Sciatic nerve (tissue), 2 donors: Measurements from ENCODE around the gene NKX1-1. TPM values are rescaled to one million over a fixed set of nuclear protein-coding genes. Genes with fewer than 3 reads are reported as not detected.
"Not testable (repeated sequence)": the region's sequence is repeated elsewhere in the genome, so short reads cannot be mapped to it uniquely, and the experiment has no call there.

Experiments used
- ATAC-seq: fragments of 200-7000 bp; cut with Tn5 transposase; one replicate; pipeline ENCODE4 v1.9.1; 2020; ENCODE audit warnings: mild to moderate bottlenecking, moderate library complexity
- DNase-seq: peaks from one replicate; pipeline ENCODE4 v3.0.0-alpha.2; 2020; ENCODE audit warnings: low spot score
- intact Hi-C: fragments of 100-400 bp; cut with DNase I; formaldehyde crosslinking; loops from one replicate; pipeline ENCODE4 v1.14.2; 2022
- total RNA-seq: library from RNA; stranded (reverse); fragmentation: NEBNext Ultra II Directional; extraction: Animal tissue kit (Norgen Biotek cat#: 25700); gene quantifications from one replicate; pipeline ENCODE4 v1.2.1, GENCODE V29; 2021
- donor health status: DM: no; HTN: no; CAD: no.
- donor health status: DM: no; HTN: no; CAD: no.

NKX1-1 gene
- total RNA-seq, 1 donor from 2014 or later: not detected

- peak; percentile 50 for DNase-seq
- no peak for ATAC-seq
- intact Hi-C loops: no loop called here
Observed at GRCh38 chr4:1378559-1379231, 27.5 kb downstream of the NKX1-1 start.

- intact Hi-C loops: no loop called here
- peak; percentile 6 for ATAC-seq
- peak; percentile 51 for DNase-seq
Observed at GRCh38 chr4:1377606-1378261, 28.5 kb downstream of the NKX1-1 start.

- DNase-seq (peak; percentile 49), ATAC-seq (no peak)
- intact Hi-C loops: no loop called here
Observed at GRCh38 chr4:1376841-1377605, 29.2 kb downstream of the NKX1-1 start.

GRCh38 chr4:1376391-1376840 lies 29.8 kb downstream of the NKX1-1 start:
- intact Hi-C loops: no loop called here
- ATAC-seq: no peak
- DNase-seq: no peak

GRCh38 chr4:1375761-1376322 lies 30.4 kb downstream of the NKX1-1 start:
- ATAC-seq (no peak), DNase-seq (peak; percentile 49)
- intact Hi-C loops: no loop called here

- DNase-seq: peak; percentile 52
- intact Hi-C loops: no loop called here
- no peak for ATAC-seq
Observed at GRCh38 chr4:1375051-1375721, 31.1 kb downstream of the NKX1-1 start.

DNA sequence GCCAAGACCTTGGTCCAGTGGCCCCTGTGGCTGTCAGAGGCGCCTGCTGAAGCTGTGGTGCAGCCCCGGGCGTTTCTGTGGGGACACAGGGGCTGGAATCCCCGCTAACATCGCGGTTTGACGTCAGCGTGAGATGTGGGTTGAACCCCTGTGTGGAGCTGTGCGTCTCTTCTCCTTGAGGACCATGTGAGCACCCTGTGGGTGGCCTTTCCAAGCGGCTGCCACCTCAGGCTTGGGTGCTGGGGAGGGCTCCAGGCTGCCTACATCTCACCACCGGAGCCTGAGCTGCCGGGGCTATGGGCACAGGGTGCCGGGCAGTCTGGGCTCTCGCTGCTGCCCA lies 31.6 kb downstream of the NKX1-1 start:
- ATAC-seq (no peak), DNase-seq (peak; percentile 38)
- intact Hi-C loops: no loop called here

- peak; percentile 52 for DNase-seq
Observed at GRCh38 chr4:1373892-1374705, 32.1 kb downstream of the NKX1-1 start.

GRCh38 chr4:1372576-1372975 lies 33.7 kb downstream of the NKX1-1 start:
- ATAC-seq, intact Hi-C loops, DNase-seq: not testable (repeated sequence)

More at GRCh38 chr4:1373892-1374705, 32.1 kb downstream of the NKX1-1 start:
- intact Hi-C loops: no loop called here
- ATAC-seq: no peak

GRCh38 chr4:1371176-1372165 lies 34.8 kb downstream of the NKX1-1 start:
- ATAC-seq (no peak), DNase-seq (peak; percentile 39)
- intact Hi-C loops: no loop called here

DNA sequence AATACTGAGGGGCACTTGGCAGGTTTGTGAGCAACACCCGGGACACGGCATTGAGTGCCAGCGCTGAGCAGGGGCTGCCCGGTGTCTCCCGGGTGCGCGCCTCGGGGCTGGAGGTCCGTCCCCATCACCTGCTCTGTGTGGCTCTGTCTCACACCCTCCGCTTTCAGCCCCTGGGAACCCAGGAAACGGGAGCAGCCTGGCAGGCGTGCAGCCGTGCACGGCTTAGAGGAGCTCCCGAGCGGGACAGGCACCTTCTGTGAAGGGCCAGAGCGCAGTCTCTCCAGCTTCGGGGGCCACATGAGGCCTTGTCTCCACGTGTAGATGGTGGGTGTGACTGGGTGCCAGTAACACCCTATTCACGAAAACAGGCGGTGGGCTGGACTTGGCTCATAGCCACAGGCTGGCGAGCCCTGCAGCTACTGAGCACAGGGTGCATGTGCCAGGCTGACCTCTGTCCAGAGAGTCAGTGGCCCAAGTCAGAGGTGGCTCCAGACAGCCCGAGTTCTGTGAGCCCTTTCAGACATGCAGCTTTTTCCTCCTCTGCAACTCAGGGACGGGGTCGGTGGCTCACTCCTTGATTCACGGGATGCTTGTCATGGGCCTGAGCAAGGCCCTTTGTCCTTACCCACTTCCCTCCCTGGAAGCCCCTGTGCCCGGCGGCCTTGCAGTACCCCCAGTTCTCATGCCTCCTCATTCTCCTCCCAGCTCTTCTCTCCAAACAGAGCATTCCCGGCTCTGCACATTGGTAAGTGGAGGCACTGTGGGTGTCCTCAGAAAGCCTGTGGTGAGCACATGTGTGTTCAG lies 35.7 kb downstream of the NKX1-1 start:
- no peak for ATAC-seq
- intact Hi-C loops: no loop called here

GRCh38 chr4:1369479-1370079 lies 36.7 kb downstream of the NKX1-1 start:
- intact Hi-C loops: no loop called here

More for the DNA sequence above, 35.7 kb downstream of the NKX1-1 start:
- DNase-seq: peak; percentile 56

GRCh38 chr4:1369091-1369450 lies 37.2 kb downstream of the NKX1-1 start:
- ATAC-seq (no peak), DNase-seq (no peak)
- intact Hi-C loops: no loop called here

More at GRCh38 chr4:1369479-1370079, 36.7 kb downstream of the NKX1-1 start:
- DNase-seq (no peak), ATAC-seq (no peak)

GRCh38 chr4:1368421-1369090 lies 37.7 kb downstream of the NKX1-1 start:
- intact Hi-C loops: no loop called here
- DNase-seq (peak; percentile 44), ATAC-seq (no peak)

DNA sequence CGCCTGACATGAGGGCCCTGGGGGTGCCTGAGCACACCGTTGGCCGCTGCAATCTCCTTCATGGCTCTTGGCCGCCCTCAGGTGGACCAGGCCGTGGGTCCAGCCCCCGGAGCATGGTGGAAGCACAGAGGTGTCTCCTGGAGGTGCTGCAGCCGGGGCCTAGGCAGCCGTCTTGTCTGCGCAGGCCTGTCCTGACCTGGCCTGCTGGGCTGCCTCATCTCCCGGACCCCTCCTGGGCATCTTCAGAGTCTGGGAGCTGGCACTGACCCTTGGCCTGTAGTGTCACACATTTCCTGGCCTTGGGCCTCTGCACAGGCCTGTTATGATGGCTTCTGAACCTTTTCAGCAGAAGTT lies 38.3 kb downstream of the NKX1-1 start:
- peak; percentile 41 for DNase-seq
- no peak for ATAC-seq
- intact Hi-C loops: no loop called here
